Transverse colon (tissue), 4 donors: ENCODE data around the gene DYNLL1. TPM values are rescaled to one million over a fixed set of nuclear protein-coding genes. Genes with fewer than 3 reads are reported as not detected.

Experiments
- DNase-seq: peaks from one replicate; pipeline ENCODE4 v3.0.0-alpha.2; 2019
- H3K27ac ChIP-seq, 4 donors: fragments of 200-600 bp; sonication (generic); 2 replicates each; pipeline ENCODE4 v1.5.1; 2016 to 2018; ENCODE audit warnings: inconsistent platforms in 4 of 4
- H3K27me3 ChIP-seq: fragments of 200-600 bp; sonication (generic); 2 replicates; pipeline ENCODE4 v1.5.1; 2017; ENCODE audit warnings: inconsistent platforms
- H3K36me3 ChIP-seq, 4 donors: fragments of 200-600 bp; sonication (generic); 2 replicates each; pipeline ENCODE4 v1.5.1; 2017 to 2019; ENCODE audit warnings: inconsistent platforms in 4 of 4
- H3K4me1 ChIP-seq, 4 donors: fragments of 200-600 bp; sonication (generic); 2 replicates each; pipeline ENCODE4 v1.5.1; 2017 to 2020; ENCODE audit warnings: inconsistent platforms in 4 of 4
- H3K4me3 ChIP-seq, 4 donors: fragments of 200-600 bp; sonication (generic); 1 replicate in 1 of 4; 2 replicates in 3 of 4; pipeline versions ENCODE4 v1.5.1 to v1.6.1; 2017 to 2019; ENCODE audit warnings: inconsistent platforms in 4 of 4
- H3K9me3 ChIP-seq, 2 donors: fragments of 200-600 bp; sonication (generic); 2 replicates each; pipeline ENCODE4 v1.5.1; 2017 to 2019; ENCODE audit warnings: inconsistent platforms in 2 of 2
- CTCF ChIP-seq, 5 experiments: fragments of 200-600 bp in 3 of 5; fragments of 450-650 bp in 2 of 5; sonication (generic) in 3 of 5; IDR thresholded peaks; 1 replicate in 2 of 5; 2 replicates in 3 of 5; pipeline ENCODE4 v1.5.1; 2016 to 2017; ENCODE audit warnings: antibody characterized with exemption in 5 of 5, inconsistent platforms in 3 of 5, mild to moderate bottlenecking in 2 of 5, moderate library complexity in 1 of 5
- EP300 ChIP-seq: sonication (generic); formaldehyde crosslinking; IDR thresholded peaks from one replicate; pipeline ENCODE4 v1.6.1; 2017; ENCODE audit warnings: antibody characterized with exemption, low read depth
- POLR2A ChIP-seq: fragments of 450-650 bp; IDR thresholded peaks from one replicate; pipeline ENCODE4 v1.6.1; 2016; ENCODE audit warnings: antibody characterized with exemption, mild to moderate bottlenecking, moderate library complexity
- POLR2AphosphoS5 ChIP-seq, 3 donors: sonication (generic); formaldehyde crosslinking; IDR thresholded peaks; one replicate each; pipeline ENCODE4 v1.6.1; 2016; ENCODE audit warnings: antibody characterized with exemption in 3 of 3
- WGBS, 2 donors: methylation state at CpG; one replicate each; pipeline ENCODE4 v1.1.5; 2018; ENCODE audit warnings: low coverage in 1 of 2; 5-methylcytosine and 5-hydroxymethylcytosine counted together
- in situ Hi-C, 4 donors: fragments of 200-750 bp; cut with MboI; loops; one replicate each; pipeline versions ENCODE4 v1.15.0 to v1.15.1; 2017; ENCODE audit warnings: low sequenced_read_pairs in 3 of 4, low pct_ligation_motif_present in 1 of 4, low pct_unique_long_range_greater_than_20kb in 1 of 4
- intact Hi-C: fragments of 100-400 bp; cut with DNase I; formaldehyde crosslinking; loops from one replicate; pipeline ENCODE4 v1.15.1; 2023; ENCODE audit warnings: low total_unique reads
- total RNA-seq, 4 donors: library from RNA; depleted of rRNA; stranded (reverse); fragments of >200 nt; gene quantifications; one replicate each; pipeline ENCODE4 v1.1.0, GENCODE V29; 2016

The DYNLL1 gene
- total RNA-seq, 4 donors from 2014 or later, result 60.5 to 291 (median 190) TPM

GRCh38 chr12:120470150-120470784 lies 25.6 kb upstream of the DYNLL1 start:
- peaks cover 0 to 5% (median 2%) of the 10 kb centered on the region in 4 donors for H3K36me3 ChIP-seq
- 72% methylated on average over 26 of the region's 26 CpGs; no CpG with 5 or more reads in 1 of the 2 donors for WGBS, 2 donors
- peaks cover 0 to 45% (median 20%) of the 10 kb centered on the region in 4 donors for H3K4me1 ChIP-seq
- H3K9me3 ChIP-seq, result no peaks in the 10 kb centered on the region
- H3K4me3 ChIP-seq, result peak overlapping the region; percentile 85 to 98 (median 94)
- H3K27ac ChIP-seq, result peak overlapping the region; percentile 94 to 97 (median 96)
- no peak for TF ChIP-seq EP300
- TF ChIP-seq POLR2AphosphoS5 (IDR thresholded peaks at IDR 0.05), result no peak
- TF ChIP-seq POLR2A, result no peak
- TF ChIP-seq CTCF (IDR thresholded peaks at IDR 0.05), result no peak
- H3K27me3 ChIP-seq, result no peaks in the 10 kb centered on the region
- no peak for DNase-seq
- intact Hi-C loops (no loop called here), in situ Hi-C loops (no loop called here)

- TF ChIP-seq EP300 (no peak), CTCF (IDR thresholded peaks at IDR 0.05) (no peak), POLR2AphosphoS5 (IDR thresholded peaks at IDR 0.05) (no peak), POLR2A (no peak)
- intact Hi-C loops (no loop called here), in situ Hi-C loops (no loop called here)
- Histone ChIP-seq H3K27ac (no peak overlapping the region), H3K36me3 (no peaks in the 10 kb centered on the region), H3K9me3 (no peaks in the 10 kb centered on the region), H3K4me1 (peaks cover 0 to 29% (median 16%) of the 10 kb centered on the region in 4 donors), H3K4me3 (no peak overlapping the region), H3K27me3 (no peaks in the 10 kb centered on the region)
- DNase-seq, result no peak
Measured at GRCh38 chr12:120472521-120472920, 23.4 kb upstream of the DYNLL1 start.

GRCh38 chr12:120473807-120474615 lies 21.9 kb upstream of the DYNLL1 start:
- 72 to 76% methylated on average over 5 to 6 of the region's 6 CpGs for WGBS, 2 donors
- no peaks in the 10 kb centered on the region for H3K9me3 ChIP-seq
- peaks cover 0 to 18% (median 10%) of the 10 kb centered on the region in 4 donors for H3K4me1 ChIP-seq
- H3K4me3 ChIP-seq, result no peak overlapping the region
- no peak for DNase-seq
- in situ Hi-C loops (no loop called here), intact Hi-C loops (no loop called here)
- H3K27me3 ChIP-seq, result no peaks in the 10 kb centered on the region
- TF ChIP-seq CTCF (IDR thresholded peaks at IDR 0.05) (no peak), POLR2A (no peak), POLR2AphosphoS5 (IDR thresholded peaks at IDR 0.05) (no peak), EP300 (no peak)
- no peaks in the 10 kb centered on the region for H3K36me3 ChIP-seq
- no peak overlapping the region for H3K27ac ChIP-seq

- in situ Hi-C loops (no loop called here), intact Hi-C loops (no loop called here)
- Histone ChIP-seq H3K4me3 (no peak overlapping the region), H3K36me3 (no peaks in the 10 kb centered on the region), H3K9me3 (no peaks in the 10 kb centered on the region), H3K27me3 (no peaks in the 10 kb centered on the region), H3K4me1 (peaks cover 0 to 20% (median 10%) of the 10 kb centered on the region in 4 donors), H3K27ac (no peak overlapping the region)
- 10 to 16% methylated on average over 2 of the region's 2 CpGs for WGBS, 2 donors
- DNase-seq, result no peak
- no peak for TF ChIP-seq CTCF (IDR thresholded peaks at IDR 0.05)
- no peak for TF ChIP-seq POLR2AphosphoS5 (IDR thresholded peaks at IDR 0.05)
- no peak for TF ChIP-seq POLR2A
- TF ChIP-seq EP300, result no peak
Measured at GRCh38 chr12:120474616-120474960, 21.3 kb upstream of the DYNLL1 start.
